ENCODE results near the gene CABP7.
"Not testable (repeated sequence)": the region's sequence is repeated elsewhere in the genome, so short reads cannot be mapped to it uniquely, and the experiment has no call there.

DNA sequence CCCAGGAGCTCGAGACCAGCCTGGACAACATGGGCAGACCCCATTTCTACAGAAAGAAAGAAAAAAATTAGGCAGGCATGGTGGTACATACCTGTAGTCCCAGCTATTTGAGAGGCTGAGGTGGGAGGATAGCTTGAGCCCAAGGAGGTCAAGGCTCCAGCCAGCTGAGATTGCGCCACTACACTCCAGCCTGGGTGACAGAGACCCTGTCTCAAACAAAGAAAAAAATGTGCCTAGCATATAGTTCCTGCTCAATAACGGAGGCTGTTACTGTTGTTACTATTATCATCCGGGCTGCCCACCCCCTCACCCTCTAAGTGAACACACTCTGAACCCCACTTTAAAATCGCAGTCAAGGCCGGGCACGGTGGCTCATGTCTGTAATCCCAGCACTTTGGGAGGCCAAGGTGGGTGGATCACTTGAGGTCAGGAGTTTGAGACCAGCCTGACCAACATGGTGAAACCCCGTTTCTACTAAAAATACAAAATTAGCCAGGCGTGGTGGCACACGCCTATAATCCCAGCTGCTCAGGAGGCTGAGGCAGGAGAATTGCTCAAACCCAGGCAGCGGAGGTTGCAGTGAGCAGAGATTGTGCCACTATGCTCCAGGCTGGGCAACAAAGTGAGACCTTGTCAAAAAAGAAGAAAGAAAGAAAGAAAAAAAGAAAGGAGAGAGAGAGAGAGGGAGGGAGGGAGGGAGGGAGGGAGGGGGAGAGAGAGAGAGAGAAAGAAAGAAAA, 35.0 kb downstream of the CABP7 start:
- not testable (repeated sequence) for TF ChIP-seq POLR2AphosphoS5 (IDR thresholded peaks at IDR 0.05; ENCODE audit: low read depth, low read length)
- TF ChIP-seq, protein P1, sequence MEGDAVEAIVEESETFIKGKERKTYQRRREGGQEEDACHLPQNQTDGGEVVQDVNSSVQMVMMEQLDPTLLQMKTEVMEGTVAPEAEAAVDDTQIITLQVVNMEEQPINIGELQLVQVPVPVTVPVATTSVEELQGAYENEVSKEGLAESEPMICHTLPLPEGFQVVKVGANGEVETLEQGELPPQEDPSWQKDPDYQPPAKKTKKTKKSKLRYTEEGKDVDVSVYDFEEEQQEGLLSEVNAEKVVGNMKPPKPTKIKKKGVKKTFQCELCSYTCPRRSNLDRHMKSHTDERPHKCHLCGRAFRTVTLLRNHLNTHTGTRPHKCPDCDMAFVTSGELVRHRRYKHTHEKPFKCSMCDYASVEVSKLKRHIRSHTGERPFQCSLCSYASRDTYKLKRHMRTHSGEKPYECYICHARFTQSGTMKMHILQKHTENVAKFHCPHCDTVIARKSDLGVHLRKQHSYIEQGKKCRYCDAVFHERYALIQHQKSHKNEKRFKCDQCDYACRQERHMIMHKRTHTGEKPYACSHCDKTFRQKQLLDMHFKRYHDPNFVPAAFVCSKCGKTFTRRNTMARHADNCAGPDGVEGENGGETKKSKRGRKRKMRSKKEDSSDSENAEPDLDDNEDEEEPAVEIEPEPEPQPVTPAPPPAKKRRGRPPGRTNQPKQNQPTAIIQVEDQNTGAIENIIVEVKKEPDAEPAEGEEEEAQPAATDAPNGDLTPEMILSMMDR (IDR thresholded peaks at IDR 0.05): not testable (repeated sequence)
- TF ChIP-seq, protein P2, sequence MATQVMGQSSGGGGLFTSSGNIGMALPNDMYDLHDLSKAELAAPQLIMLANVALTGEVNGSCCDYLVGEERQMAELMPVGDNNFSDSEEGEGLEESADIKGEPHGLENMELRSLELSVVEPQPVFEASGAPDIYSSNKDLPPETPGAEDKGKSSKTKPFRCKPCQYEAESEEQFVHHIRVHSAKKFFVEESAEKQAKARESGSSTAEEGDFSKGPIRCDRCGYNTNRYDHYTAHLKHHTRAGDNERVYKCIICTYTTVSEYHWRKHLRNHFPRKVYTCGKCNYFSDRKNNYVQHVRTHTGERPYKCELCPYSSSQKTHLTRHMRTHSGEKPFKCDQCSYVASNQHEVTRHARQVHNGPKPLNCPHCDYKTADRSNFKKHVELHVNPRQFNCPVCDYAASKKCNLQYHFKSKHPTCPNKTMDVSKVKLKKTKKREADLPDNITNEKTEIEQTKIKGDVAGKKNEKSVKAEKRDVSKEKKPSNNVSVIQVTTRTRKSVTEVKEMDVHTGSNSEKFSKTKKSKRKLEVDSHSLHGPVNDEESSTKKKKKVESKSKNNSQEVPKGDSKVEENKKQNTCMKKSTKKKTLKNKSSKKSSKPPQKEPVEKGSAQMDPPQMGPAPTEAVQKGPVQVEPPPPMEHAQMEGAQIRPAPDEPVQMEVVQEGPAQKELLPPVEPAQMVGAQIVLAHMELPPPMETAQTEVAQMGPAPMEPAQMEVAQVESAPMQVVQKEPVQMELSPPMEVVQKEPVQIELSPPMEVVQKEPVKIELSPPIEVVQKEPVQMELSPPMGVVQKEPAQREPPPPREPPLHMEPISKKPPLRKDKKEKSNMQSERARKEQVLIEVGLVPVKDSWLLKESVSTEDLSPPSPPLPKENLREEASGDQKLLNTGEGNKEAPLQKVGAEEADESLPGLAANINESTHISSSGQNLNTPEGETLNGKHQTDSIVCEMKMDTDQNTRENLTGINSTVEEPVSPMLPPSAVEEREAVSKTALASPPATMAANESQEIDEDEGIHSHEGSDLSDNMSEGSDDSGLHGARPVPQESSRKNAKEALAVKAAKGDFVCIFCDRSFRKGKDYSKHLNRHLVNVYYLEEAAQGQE (IDR thresholded peaks at IDR 0.05; ENCODE audit: insufficient read depth in 1 of 2, low read depth in 2 of 2, low read length in 1 of 2): not testable (repeated sequence)

Data from Panc1 (cell line).